ENCODE results near the gene NAP1L1.

GRCh38 chr12:76124456-76124855 is 40.0 kb upstream of the NAP1L1 start:
- TF ChIP-seq CTCF (IDR thresholded peaks at IDR 0.05; ENCODE audit: low read length) = no peak
- TF ChIP-seq EZH2 (IDR thresholded peaks at IDR 0.05; ENCODE audit: borderline replicate concordance, low read length) = no peak

Measured in OCI-LY1 (cell line).